HK-2 (cell line): Measurements from ENCODE around the gene NAA10.
A peak's percentile ranks its signal among the peaks of the same experiment; 100 is the strongest.
"Not testable (repeated sequence)": the region's sequence is repeated elsewhere in the genome, so short reads cannot be mapped to it uniquely, and the experiment has no call there.

Source experiments
- DNase-seq: peaks from one replicate; pipeline ENCODE4 v3.0.0-alpha.2; 2018; ENCODE audit not compliant: unreplicated experiment

The NAA10 gene

DNA sequence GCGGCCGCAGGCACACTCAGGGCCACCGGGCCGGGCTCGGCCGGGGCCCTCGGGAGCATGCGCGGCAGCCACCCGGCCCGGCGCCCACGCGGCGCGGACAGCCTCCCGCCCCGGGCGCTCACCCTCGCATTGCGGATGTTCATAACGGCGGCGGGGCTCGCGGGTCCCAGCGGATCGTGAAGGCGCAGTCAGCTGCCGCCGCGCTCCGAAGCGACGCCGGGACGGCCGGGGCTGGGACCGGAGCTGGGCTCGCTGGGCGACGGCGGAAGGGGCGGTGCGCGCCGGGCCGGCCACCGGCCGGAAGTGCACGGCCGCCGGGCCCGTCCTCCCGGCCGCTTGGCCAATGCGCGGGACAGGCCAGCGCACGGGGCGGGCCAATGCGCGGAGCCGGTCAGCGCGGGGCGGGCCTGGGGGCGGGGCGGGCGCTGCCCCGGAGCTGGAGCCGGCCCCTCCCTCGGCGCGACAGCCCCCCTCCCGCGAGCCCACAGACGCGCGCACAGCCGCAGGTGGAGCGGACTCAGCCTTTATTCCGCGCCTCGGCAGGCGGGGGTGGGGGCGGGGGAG, at the start of gene NAA10:
TSS of gene NAA10 (minus strand) at position 276 of the 564 bp plus-strand sequence. CDS start at position 143, 133 bp downstream.
- DNase-seq: peak; percentile 62

DNA sequence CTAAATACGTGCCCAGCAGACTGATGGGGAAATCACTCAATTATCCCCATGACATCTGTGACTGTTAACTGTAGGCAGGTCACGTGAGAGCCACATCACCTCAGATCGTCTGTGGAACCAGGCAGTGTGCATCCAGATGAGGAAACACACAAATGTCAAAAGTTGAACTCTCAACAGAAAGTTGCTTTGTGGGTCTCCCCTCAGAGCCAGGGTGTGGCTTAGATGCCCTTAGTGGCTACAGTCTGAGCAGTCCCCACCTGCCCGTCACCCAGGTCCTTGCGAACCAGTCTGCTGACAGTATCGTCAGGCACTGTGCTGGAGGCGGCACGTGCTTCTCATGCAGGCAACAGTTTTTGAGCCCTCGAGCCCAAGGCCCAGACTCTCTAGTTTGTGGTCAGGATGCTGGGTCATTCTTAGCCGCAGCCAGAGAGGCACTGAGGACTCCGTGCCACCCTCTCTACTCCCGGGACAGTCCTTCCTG, 48.5 kb upstream of the NAA10 start:
- DNase-seq: no peak

DNA sequence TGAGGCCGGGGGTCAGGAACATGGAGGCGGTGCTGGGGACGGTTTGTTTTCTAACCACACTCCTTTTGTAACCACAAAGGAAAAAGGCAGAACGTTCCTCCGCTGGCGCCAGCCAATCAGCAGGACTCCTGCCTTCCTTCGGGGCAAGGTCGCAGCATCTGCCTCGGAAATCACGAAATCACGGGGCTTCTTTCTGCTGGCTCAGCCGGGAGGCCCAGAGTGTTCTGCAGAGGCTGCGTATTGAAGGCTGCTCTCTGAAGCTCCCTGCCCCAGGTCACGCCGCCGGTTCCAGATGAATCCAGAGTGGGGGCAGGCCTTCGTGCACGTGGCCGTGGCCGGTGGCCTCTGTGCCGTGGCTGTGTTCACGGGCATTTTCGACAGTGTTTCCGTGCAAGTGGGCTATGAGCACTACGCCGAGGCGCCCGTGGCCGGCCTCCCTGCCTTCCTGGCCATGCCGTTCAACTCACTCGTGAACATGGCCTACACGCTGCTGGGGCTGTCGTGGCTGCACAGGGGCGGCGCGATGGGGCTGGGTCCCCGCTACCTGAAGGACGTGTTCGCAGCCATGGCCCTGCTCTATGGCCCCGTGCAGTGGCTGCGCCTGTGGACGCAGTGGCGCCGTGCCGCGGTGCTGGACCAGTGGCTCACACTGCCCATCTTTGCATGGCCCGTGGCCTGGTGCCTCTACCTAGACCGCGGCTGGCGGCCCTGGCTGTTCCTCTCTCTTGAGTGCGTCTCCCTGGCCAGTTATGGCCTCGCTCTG, 47.1 kb upstream of the NAA10 start:
- DNase-seq: no peak

DNA sequence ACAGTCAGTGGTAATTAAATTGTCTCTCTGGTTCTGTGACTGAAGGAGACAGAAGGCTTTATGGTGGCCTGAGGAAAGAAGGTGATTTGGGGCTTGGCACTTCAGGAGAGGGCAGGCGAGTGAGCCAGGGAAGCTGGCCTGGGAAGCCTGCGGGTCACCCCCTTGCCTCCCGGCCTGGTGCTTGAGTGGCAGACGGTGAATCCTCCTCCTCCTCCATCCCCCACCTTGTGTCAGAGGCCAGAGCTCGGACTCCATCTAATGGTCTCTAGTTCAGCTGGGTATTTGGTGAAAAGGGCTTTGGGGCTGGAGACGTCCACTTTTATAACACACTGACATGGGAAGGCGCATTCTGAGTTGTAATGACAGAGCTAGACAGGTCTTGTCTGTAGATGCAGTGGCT, 46.4 kb upstream of the NAA10 start:
- no peak for DNase-seq

DNA sequence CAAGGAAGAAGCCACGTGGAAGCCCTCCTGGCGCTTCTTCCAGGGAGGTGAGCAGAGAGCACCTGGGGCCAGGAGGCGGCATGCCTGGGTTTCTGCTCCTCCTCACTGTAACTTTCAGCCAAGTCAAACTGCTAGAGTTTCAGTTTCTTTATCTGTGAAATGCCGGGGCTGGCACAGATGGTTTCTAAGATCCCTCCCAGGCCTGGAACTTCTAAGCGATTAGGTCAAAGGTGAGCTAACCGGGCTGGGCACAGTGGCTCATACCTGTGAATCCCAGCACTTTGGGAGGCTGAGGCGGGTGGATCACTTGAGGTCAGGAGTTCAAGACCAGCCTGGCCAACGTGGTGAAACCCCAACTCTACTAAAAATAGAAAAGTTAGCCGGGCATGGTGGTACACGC, 45.6 kb upstream of the NAA10 start:
- DNase-seq: not testable (repeated sequence)

DNA sequence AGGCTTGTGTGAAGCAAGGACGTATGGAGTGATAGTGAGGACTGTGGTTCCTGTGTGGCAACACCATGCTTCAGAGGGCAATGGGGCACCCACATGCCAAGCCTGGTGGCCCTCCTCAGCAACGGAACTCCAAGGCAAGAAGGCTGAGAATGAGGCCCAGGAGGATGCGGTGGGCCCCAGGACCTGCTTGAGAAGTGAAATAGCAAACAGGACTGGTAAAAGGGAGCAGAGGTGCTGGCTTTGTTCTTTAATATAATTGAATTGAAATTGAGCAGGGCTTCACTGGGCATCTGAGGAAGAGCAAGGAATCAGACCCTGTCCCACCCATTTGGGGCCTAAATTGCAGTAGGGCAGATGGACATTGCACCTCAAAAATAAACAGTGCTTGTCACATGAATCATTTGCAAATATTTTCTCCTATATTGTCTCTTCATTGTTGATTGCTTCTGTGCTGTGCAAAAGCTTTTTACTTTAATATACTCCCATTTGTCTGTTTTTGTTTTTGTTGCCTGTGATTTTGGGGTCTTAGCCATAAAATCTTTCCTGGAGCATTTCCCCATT, 40.0 kb upstream of the NAA10 start:
- no peak for DNase-seq

DNA sequence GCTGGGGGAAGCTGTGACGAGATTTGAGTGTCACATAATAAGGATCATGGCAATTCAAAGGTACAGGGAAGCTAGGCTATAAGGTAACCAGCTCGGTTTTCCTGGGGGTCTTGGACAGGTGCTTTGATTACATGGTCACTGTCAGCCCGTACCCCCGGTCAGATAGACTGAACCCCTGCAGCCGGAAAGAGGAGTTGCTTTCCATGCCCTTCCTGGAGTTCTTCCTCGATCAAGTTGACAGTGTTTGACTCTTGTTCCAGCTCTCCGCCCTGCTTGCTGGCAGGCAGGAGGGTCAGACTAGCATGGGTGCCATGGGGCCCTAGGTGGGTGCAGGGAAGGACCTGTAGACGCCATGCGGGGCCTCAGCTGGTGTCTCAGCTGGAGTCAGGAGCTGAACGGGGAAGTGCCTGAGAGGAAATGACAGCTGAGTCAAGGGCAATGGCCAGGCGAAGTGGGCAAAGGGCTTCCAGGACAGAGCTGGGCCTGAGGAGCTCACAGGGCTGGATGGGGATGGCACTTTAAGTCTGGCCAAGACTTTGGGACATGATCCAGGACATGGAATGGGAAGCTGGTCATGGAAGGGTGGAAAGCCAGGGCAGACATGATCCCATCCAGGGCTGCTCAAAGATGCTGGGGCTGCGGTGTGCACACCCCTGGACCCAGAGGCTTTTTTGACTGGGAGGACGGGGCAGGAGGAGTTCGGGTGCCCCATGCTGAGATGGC, 39.3 kb upstream of the NAA10 start:
- no peak for DNase-seq

DNA sequence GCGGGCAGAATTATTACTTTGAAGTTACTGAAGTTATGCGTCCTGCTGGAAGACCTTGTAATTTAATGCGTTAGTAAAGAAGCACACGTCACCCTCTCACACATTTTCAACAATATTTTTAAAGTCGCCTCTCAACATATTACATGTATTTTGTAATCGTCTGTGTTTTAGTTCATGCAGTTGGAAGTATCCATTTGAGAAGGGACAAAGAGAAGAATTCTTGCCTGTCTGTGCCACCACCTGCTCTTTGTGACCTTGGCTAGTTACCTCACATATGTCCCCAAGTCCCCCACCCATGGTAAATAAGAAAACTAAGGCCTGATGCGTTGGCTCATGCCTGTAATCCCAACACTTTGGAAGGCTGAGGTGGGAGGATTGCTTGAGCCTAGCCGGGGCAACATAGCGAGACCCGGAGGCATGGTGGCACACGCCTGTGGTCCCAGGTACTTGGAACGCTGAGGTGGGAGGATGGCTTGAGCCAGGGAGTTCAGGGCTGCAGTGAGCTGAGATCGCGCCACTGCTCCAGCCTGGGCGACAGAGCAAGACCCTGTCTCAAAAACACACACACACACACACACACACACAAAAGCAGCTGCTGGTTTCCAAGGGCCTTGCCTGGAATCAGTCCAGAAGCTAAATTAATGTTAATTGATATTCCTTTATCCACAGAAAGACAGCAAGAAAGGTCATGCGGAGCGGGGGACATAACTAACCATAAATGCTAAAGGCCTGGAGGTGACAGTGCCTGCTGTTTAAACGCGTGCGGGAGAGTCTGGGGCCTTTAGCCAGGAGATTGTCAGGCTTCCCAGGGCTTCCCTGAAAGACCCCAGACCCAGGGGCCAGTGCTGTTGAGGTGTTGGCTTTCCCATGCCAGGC, 38.5 kb upstream of the NAA10 start:
- DNase-seq: no peak

DNA sequence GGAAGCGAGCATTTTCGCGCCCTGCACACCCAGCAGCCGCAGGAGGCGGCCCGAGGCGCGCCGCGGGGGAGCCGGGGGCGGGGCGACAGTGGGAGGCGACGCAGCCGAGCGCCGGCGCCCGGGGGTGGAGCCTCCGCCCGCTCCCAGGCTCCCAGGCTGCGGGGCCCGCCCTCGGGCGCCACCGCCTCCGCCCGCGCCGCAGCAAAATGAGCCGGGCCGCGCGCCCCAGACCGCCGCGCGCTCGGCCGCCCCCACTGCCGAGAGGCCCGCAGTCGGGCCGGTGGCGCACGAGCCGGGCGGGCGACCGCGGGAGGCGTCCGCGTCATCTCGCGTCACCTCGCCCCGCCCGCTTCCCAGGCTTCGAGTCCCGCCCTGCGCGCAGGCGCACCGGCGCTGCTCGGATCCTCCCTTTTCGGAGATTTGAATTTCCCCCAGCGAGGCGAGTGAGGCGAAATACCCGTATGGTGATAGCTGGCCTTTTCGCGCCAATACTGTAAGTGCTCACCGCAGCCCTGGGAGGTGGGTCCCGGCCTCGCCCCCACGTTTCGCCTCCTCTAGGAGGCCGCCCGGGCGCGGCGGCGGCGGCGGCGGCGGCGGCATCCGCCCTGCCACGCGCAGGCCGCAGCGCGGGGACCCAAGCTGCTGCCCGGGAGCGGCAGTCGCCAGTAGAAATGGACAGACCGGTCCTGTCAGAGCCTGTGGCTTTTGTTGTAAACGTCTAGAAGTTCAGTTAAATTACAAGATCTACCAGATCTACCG, 37.7 kb upstream of the NAA10 start, which contains the start of gene TMEM187:
TSS of gene TMEM187 (plus strand) at position 387 of the 759 bp plus-strand sequence. CDS start 9,309 bp downstream, outside the sequence.
- DNase-seq: peak; percentile 88

DNA sequence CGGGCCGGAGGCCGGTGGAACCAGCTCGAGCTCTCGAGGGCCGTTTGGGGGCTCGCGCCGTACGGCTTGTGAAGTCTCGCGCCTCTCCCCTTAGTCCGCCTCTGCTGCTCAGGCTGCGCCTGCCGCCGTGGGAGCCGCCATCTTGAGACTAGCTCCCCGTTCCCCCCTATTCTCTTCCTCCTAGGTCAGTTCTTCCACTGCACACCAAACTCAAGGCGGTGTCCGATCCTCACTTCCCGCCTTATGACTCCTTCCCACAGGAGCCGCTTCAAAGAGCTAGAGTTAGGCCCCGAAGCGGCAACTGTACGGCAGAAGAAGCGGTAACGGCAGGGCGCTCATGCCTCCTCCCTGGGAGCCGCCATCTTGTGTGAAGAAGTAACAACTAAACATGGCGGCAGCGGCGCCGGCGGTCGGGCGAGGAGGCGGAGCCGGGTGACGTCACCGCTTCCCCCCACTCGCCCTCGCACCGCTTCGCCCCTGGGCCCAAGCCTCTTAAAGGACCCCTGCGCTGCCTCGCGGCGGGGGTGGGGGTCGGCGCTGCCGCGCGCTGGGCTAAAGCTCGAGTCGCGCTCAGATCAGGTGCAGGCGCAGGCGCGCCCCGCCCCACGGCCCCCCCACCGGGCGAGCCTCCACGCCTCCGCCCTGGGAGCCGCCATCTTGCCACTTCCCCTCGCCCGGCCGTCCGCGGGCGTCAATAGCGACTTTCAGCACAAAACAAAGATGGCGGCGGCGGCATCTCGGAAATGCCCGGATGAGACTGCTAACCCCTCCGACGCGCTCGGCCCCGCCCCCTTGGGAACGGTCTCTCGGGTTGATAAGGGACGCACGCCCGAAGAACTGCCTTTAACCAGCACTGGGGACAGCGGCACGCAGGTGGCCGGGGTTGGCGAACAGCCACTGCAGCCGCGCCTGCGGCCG, 36.9 kb upstream of the NAA10 start, which contains the start of gene HCFC1:
TSS of gene HCFC1 (minus strand) at position 369 of the 918 bp plus-strand sequence. CDS start 978 bp downstream, outside the sequence.
- peak; percentile 89 for DNase-seq

DNA sequence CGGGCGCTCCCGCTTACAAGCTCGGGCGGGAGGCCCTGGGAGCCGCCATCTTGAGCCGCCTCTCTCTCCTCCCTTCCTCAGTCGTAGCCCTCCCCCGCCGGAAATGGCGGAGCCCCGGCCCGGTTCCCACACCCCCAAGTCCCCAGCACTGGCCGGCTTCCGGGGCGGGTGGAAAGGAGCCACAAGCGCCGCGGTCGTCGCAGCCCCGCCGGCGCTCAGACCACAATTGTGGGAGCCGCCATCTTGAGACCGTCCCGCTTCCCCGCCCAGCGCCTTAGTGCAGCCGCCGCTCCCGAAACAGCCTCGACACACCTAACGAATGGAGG, 36.2 kb upstream of the NAA10 start:
- peak; percentile 84 for DNase-seq

DNA sequence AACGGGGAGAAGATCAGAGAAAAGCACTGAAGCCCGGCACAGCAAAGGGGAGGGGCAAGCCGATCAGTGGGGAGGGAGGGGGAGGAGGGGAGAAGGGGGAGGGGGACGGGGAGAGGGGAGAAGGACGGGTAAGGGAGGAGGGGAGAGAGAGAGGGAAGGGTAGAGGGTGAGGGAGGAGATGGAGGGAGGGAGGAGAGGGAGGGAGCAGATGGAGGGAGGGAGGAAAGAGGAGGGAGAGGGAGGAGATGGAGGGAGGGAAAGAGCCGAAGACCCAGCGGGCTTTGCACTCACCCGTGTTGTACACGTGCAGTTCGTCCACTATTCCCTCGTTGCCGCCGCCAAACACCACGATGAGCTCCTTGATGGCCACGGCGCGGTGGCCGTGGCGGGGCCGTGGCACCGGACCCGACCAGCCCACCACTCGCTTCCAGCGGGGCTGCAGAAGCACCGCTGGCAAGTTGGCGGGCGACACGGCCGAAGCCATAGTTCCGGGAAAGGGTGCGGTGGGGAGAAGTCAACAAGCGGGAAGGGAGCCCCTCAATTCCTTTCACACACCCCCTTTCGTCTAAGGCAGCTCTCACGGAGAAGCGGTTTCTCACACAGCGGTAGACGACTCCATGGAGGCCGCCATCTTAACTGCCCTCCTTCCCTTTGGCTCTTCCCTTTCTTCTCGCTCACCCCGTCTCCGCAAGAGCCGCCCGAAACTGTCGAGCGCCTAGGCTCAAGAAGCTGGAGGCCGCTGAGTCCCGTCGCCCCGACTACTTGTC, 35.7 kb upstream of the NAA10 start:
- DNase-seq: no peak

DNA sequence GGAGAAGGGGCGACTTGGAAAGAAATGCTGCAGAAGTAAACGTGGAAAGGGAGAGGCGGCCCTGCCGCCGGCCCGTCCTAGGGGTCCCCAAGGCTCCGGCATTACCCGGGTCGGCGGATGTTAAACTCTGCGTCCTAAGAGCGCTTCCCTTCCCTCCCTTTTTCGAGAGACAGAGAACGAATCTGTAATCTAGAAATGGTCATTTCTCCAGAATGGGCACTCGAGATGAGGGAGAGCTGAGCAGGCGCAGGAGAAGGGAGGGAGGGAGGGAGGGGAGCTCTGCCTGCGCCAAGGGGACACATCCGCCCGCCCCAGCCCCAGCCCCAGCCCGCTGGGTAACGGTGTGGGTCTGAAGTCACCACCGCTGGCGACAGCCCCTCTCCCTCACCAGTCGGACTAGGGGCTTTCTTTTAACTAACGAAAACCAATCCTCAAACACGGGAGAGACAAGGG, 35.1 kb upstream of the NAA10 start:
- DNase-seq: no peak

DNA sequence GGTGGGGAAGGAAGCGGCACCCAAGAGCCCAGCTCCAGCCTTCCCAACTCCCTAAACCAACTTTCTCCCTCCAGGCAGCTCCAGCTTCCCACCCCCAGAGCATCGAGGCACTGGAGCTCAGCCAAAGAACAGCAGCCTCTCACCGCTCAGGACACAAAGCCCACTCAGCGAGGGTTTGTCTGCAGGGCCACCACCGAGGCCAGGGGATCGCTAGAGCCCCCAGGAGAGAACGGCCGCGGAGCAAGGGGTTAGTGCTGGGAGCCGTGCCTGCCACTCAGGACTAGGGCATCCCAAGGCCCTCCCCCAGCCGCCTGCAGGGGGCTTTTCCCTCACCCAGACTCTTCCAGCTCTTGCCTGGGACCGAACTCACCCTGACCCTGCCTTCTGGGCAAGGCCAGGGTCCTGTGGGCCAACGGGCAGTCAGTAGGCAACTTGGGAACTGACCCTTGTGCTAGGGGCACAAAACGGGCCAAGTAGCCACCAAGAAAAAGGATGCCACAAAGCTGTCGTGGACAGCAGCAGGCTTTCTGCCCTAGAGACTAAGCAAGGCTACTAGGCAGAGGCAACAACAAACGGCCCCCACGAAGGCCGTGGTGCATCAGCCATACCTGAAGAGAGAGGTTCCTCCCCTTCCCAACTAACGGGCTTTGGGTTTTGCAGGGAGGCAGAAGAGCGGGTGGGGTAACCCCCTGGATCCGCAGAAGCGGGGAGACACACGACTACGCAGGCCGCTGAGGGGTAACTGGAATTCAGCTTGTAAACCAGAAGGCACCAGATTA, 34.5 kb upstream of the NAA10 start:
- DNase-seq: no peak

DNA sequence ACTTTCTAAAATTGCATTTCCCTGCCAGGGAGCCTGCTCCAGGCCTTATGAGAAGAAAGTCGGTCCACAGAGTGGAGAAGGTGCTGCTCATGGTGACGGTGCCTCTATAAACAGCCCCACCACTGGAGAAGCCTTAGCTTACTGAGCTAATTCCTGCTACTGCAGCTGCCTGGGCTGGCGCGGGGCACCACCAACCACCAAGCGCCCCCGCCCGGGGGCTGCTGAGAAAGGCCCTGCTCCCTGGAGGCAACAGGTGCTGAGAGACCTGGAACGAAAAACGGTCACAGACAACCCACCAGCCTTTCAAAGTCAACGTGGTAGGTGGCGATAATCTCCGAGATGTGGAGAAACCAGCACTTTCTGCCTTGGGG, 33.9 kb upstream of the NAA10 start:
- DNase-seq: no peak

DNA sequence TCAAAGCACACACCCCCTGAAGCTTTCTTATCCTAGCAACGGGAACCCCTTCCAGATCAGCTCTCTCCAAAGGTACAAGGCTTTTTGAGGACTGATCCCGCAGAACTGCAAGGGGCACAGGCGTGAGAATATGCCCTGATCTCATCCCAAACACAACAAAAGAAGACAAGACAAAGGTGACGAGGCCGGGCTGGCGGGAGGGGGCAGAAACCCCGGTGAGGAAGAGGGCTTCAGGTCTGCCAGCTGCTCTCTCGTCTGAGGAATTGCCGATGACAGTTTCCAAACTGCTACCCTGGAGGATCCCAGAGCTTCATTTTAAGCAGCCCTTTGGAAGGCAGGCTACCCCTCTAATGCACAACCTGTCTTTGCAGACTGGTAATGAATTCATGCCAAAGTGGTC, 33.4 kb upstream of the NAA10 start:
- no peak for DNase-seq

DNA sequence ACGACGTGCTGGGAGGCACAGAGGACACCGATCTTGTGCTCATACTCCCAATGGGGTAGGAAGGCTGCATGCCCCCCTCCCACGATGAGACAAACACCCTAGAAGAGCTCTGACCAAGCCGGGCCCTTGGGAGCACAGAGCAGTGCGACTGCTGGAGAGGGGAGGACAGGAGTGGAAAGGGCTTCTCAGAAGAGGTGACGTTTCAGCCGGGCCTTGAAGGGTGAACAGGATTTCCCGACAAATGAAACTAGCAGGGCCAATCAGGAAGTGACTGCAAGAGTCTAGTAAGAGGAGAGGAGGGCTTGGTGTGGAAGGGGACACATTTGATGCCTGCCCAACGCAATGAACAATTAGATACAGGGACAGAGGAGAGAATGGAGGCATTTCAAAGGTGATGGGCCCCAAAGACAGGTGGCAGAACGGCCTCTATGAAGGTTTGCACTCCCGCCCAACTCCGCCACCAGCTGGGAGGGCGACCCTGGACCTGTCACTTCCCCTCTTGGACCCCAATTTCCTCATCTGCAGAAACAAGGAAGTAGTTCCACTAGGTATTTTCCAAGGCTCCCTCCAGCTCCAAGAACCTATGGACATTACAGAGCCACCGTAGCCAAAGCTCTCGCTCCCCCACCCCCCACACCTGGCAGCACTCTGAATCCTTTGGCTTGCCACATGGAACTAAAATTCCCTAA, 32.8 kb upstream of the NAA10 start:
- no peak for DNase-seq
